B cell (primary cell): ENCODE measurements around the gene SNX32. TPM values are rescaled to one million over a fixed set of nuclear protein-coding genes. Genes with fewer than 3 reads are reported as not detected.

ENCODE experiments used
- ATAC-seq: fragments of 200-7000 bp; cut with Tn5 transposase; one replicate; pipeline ENCODE4 v1.10.0; 2021; ENCODE audit warnings: low read depth, mild to moderate bottlenecking, moderate number of reproducible peaks, moderate library complexity
- CTCF ChIA-PET: fragments of 350-600 bp; sonication (Branson Sonifier 250); formaldehyde crosslinking; loops from one replicate; lab custom pipeline; 2021; ENCODE audit warnings: antibody characterized with exemption, inconsistent platforms; lab: Charles Lee
- POLR2A ChIA-PET: fragments of 350-600 bp; sonication (Branson Sonifier 250); formaldehyde crosslinking; loops from one replicate; lab custom pipeline; 2021; ENCODE audit warnings: antibody characterized with exemption; lab: Charles Lee
- DNase-seq: peaks from one replicate; pipeline ENCODE4 v3.0.0; 2013
- H2AFZ ChIP-seq: 2 replicates; pipeline ENCODE4 v1.6.1; 2012; ENCODE audit warnings: mild to moderate bottlenecking, low read depth, low read length; ENCODE audit not compliant: insufficient read depth, poor library complexity, severe bottlenecking
- H3K27ac ChIP-seq, 2 donors: 1 replicate in 1 of 2; 2 replicates in 1 of 2; pipeline ENCODE4 v1.5.1; 2012 to 2013; ENCODE audit warnings: low read length in 2 of 2, mild to moderate bottlenecking in 2 of 2, moderate library complexity in 1 of 2
- H3K27me3 ChIP-seq, 4 experiments: fragments of 200-600 bp in 1 of 4; sonication (generic) in 1 of 4; replicated peaks in 1 of 4; 1 replicate in 2 of 4; 2 replicates in 2 of 4; pipeline versions ENCODE4 v1.6.1 to v1.7.0; 2013 to 2016; ENCODE audit warnings: low read length in 3 of 4, mild to moderate bottlenecking in 2 of 4, mixed read lengths in 1 of 4, moderate library complexity in 1 of 4; ENCODE audit not compliant: insufficient read depth in 4 of 4, control insufficient read depth in 3 of 4; ENCODE audit errors: control extremely low read depth in 1 of 4
- H3K36me3 ChIP-seq, 2 experiments: replicated peaks in 1 of 2; 1 replicate in 1 of 2; 2 replicates in 1 of 2; pipeline versions ENCODE4 v1.6.1 to v1.7.1; 2013; ENCODE audit warnings: low read length in 1 of 2; ENCODE audit not compliant: insufficient read depth in 2 of 2, control insufficient read depth in 1 of 2; ENCODE audit errors: control extremely low read depth in 1 of 2, extremely low read depth in 1 of 2
- H3K4me1 ChIP-seq, 2 donors: fragments of 200-600 bp in 1 of 2; sonication (generic) in 1 of 2; 1 replicate in 1 of 2; 2 replicates in 1 of 2; pipeline versions ENCODE4 v1.5.1 to v1.6.1; 2013 to 2017; ENCODE audit warnings: low read length in 2 of 2; ENCODE audit not compliant: control insufficient read depth in 2 of 2, insufficient read depth in 2 of 2
- H3K4me2 ChIP-seq: replicated peaks from 2 replicates; pipeline ENCODE3; 2012; ENCODE audit warnings: mild to moderate bottlenecking, low read depth, low read length; ENCODE audit not compliant: poor library complexity, severe bottlenecking
- H3K4me3 ChIP-seq, 5 experiments: fragments of 200-600 bp in 1 of 5; sonication (generic) in 1 of 5; 1 replicate in 3 of 5; 2 replicates in 2 of 5; pipeline versions ENCODE4 v1.5.1 to v1.7.0; 2011 to 2016; ENCODE audit warnings: low read length in 4 of 5, mild to moderate bottlenecking in 4 of 5, low read depth in 2 of 5, control low read depth in 1 of 5, moderate library complexity in 1 of 5; ENCODE audit not compliant: insufficient read depth in 1 of 5; ENCODE audit errors: control extremely low read depth in 1 of 5, extremely low read depth in 1 of 5
- H3K79me2 ChIP-seq: fragments of 200-600 bp; sonication (generic); one replicate; pipeline ENCODE4 v1.6.0; 2016; ENCODE audit warnings: low read length; ENCODE audit not compliant: control insufficient read depth, insufficient read depth
- H3K9ac ChIP-seq: fragments of 200-600 bp; sonication (generic); 2 replicates; pipeline ENCODE4 v1.6.1; 2017; ENCODE audit warnings: mild to moderate bottlenecking, low read length, moderate library complexity
- H3K9me3 ChIP-seq, 3 donors: one replicate each; pipeline versions ENCODE4 v1.6.1 to v1.7.1; 2013; ENCODE audit warnings: low read length in 2 of 3; ENCODE audit not compliant: control insufficient read depth in 2 of 3, insufficient read depth in 1 of 3; ENCODE audit errors: control extremely low read depth in 1 of 3
- H4K20me1 ChIP-seq: 2 replicates; pipeline ENCODE4 v1.6.0; 2012; ENCODE audit warnings: mild to moderate bottlenecking, low read length; ENCODE audit not compliant: insufficient read depth, control insufficient read depth, poor library complexity, severe bottlenecking
- H3K27ac Mint-ChIP-seq: one replicate; pipeline ENCODE4 v1.8.0; 2021; ENCODE audit warnings: mixed read lengths
- H3K27me3 Mint-ChIP-seq: one replicate; pipeline ENCODE4 v1.8.0; 2021; ENCODE audit warnings: mixed read lengths
- H3K4me1 Mint-ChIP-seq: one replicate; pipeline ENCODE4 v1.8.0; 2021; ENCODE audit warnings: mixed read lengths
- H3K4me3 Mint-ChIP-seq: one replicate; pipeline ENCODE4 v1.8.0; 2021; ENCODE audit warnings: mixed read lengths
- H3K9me3 Mint-ChIP-seq: one replicate; pipeline ENCODE4 v1.8.0; 2022; ENCODE audit warnings: mixed read lengths; ENCODE audit not compliant: insufficient read depth
- CTCF ChIP-seq: fragments of 200-600 bp; IDR thresholded peaks from one replicate; pipeline ENCODE4 v1.8.0; 2022; ENCODE audit warnings: antibody characterized with exemption, mild to moderate bottlenecking
- EZH2 ChIP-seq: IDR thresholded peaks from 2 replicates; pipeline ENCODE4 v1.6.1; 2012; ENCODE audit warnings: borderline replicate concordance, low read depth, mild to moderate bottlenecking, moderate library complexity, low read length; ENCODE audit not compliant: insufficient read depth, poor library complexity, severe bottlenecking
- WGBS: methylation state at CpG from one replicate; pipeline ENCODE4 v1.1.5; 2013; ENCODE audit warnings: missing lambda C conversion rate; ENCODE audit not compliant: insufficient coverage; 5-methylcytosine and 5-hydroxymethylcytosine counted together
- intact Hi-C: fragments of 100-400 bp; cut with micrococcal nuclease; formaldehyde crosslinking; loops from one replicate; pipeline ENCODE4 v1.10.0; 2022
- polyA plus RNA-seq: library from polyadenylated mRNA; depleted of rRNA; stranded (reverse); fragments of >200 nt; gene quantifications from 2 replicates; pipeline ENCODE4 v1.2.3, GENCODE V29; 2012
- total RNA-seq, 2 donors: library from RNA; stranded (reverse); fragments of 120-200 nt in 1 of 2; gene quantifications; 1 replicate in 1 of 2; 2 replicates in 1 of 2; pipeline versions ENCODE4 v1.2.3 to v1.2.4, GENCODE V29; 2013 to 2022

Gene SNX32
- total and polyA plus RNA-seq, 2 donors (not counting 1 experiment from before 2014, with no cell fraction given): 0.57 to 0.89 TPM

GRCh38 chr11:65886826-65887722, 53.3 kb downstream of the SNX32 start:
- Histone ChIP-seq H4K20me1 (peaks cover 19% of the 10 kb centered on the region), H3K36me3 (peaks cover 0 to 31% of the 10 kb centered on the region in 2 experiments), H3K79me2 (peaks cover 33% of the 10 kb centered on the region), H3K9me3 (no peaks in the 10 kb centered on the region), H3K9ac (peak overlapping the region; percentile 96), H3K4me2 (peak overlapping the region; percentile 99), H3K4me1 (peaks cover 35 to 51% of the 10 kb centered on the region in 2 donors), H3K27ac (peak overlapping the region; percentile 85), H3K27me3 (no peaks in the 10 kb centered on the region), H2AFZ (peak overlapping the region; percentile 99), H3K4me3 (peak overlapping the region; percentile 63 to 88 (median 75))
- TF ChIP-seq CTCF (no peak), EZH2 (no peak)
- H3K9me3 Mint-ChIP-seq: no peaks in the 10 kb centered on the region
- no peak for ATAC-seq
- intact Hi-C loops: no loop called here
- no peaks in the 10 kb centered on the region for H3K27me3 Mint-ChIP-seq
- POLR2A ChIA-PET: interaction anchor here (0.7 to 6.2 kb wide), 8 partner anchors 13 to 683 kb away, joined by 3 to 65 read pairs (median 10); partner anchors contain the start of genes C11orf68, CFL1, DRAP1 and FOSL1
- peak overlapping the region; percentile 98 for H3K27ac Mint-ChIP-seq
- peak overlapping the region; percentile 98 for H3K4me3 Mint-ChIP-seq
- H3K4me1 Mint-ChIP-seq: peaks cover 54% of the 10 kb centered on the region
- 93% methylated on average over 12 of the region's 14 CpGs for WGBS
- no peak for DNase-seq
- CTCF ChIA-PET: interaction anchor here (1.2 to 15.5 kb wide), 15 partner anchors 8 to 175 kb away, joined by 3 to 244 read pairs (median 11); partner anchors contain the start of genes CFL1, CTSW, KAT5 and MUS81
